HCT116 (cell line): ENCODE results near the gene TMUB1. TPM values are rescaled to one million over a fixed set of nuclear protein-coding genes. Genes with fewer than 3 reads are reported as not detected.

Source experiments
- ATAC-seq: fragments of 200-7000 bp; cut with Tn5 transposase; 2 replicates; pipeline ENCODE4 v1.9.1; 2020; ENCODE audit warnings: mild to moderate bottlenecking, moderate library complexity
- BruUV-seq: library from RNA; stranded (reverse); fragments of 400-500 nt; replicated peaks from 2 replicates; lab custom pipeline; 2021; lab: Mats Ljungman, UMichigan
- CTCF ChIA-PET: fragments of 300-600 bp; sonication (Branson Sonifier 250); formaldehyde crosslinking; loops from one replicate; lab custom pipeline; 2021; ENCODE audit warnings: antibody characterized with exemption; lab: Charles Lee
- POLR2A ChIA-PET: fragments of 300-600, 350-600 bp; sonication (Branson Sonifier 250); formaldehyde crosslinking; loops from one replicate; lab custom pipeline; 2021; ENCODE audit warnings: antibody characterized with exemption; lab: Charles Lee
- RAD21 ChIA-PET, 2 experiments: fragments of 300-600 bp; sonication (Branson Sonifier 250); formaldehyde crosslinking; loops; one replicate each; lab custom pipeline; 2023; ENCODE audit warnings: low total read pairs in 2 of 2; ENCODE audit not compliant: uncharacterized antibody in 2 of 2, unreplicated experiment in 2 of 2, low non-redundant PET in 1 of 2; lab: Charles Lee
- DNase-seq: peaks from one replicate; pipeline ENCODE4 v3.0.0-alpha.2; 2010; ENCODE audit warnings: low read depth, low spot score
- H2AFZ ChIP-seq: fragments of 200-600 bp; shearing (Covaris generic), sonication (generic); 2 replicates; pipeline ENCODE4 v1.6.1; 2017; ENCODE audit warnings: low read depth, mixed run types, mixed read lengths, antibody characterized with exemption, low read length; ENCODE audit not compliant: poor library complexity, severe bottlenecking
- H3K27ac ChIP-seq: 2 replicates; pipeline ENCODE4 v1.5.1; 2012; ENCODE audit warnings: low read depth, low read length
- H3K27me3 ChIP-seq: fragments of 200-600 bp; sonication (generic); 2 replicates; pipeline ENCODE4 v1.6.1; 2016; ENCODE audit warnings: mixed run types, low read length, mixed read lengths; ENCODE audit not compliant: insufficient read depth
- H3K36me3 ChIP-seq, 2 experiments: fragments of 200-500 bp in 1 of 2; fragments of 200-600 bp in 1 of 2; sonication (Bioruptor generic) in 1 of 2; sonication (generic) in 1 of 2; 2 replicates each; pipeline versions ENCODE4 v1.5.1 to v1.6.1; 2014 to 2016; ENCODE audit warnings: low read length in 2 of 2, inconsistent platforms in 1 of 2, mixed read lengths in 1 of 2, mixed run types in 1 of 2; ENCODE audit not compliant: insufficient read depth in 2 of 2, control insufficient read depth in 1 of 2
- H3K4me1 ChIP-seq, 2 experiments: fragments of 200-600 bp in 1 of 2; sonication (generic) in 1 of 2; 2 replicates each; pipeline versions ENCODE4 v1.5.1 to v1.6.1; 2012 to 2017; ENCODE audit warnings: low read length in 2 of 2, inconsistent platforms in 1 of 2, mild to moderate bottlenecking in 1 of 2, mixed read lengths in 1 of 2, mixed run types in 1 of 2, moderate library complexity in 1 of 2; ENCODE audit not compliant: insufficient read depth in 2 of 2, control insufficient read depth in 1 of 2
- H3K4me2 ChIP-seq: fragments of 200-600 bp; sonication (generic); 2 replicates; pipeline ENCODE4 v1.6.1; 2017; ENCODE audit warnings: mixed run types, low read length, mixed read lengths
- H3K4me3 ChIP-seq, 2 experiments: fragments of 200-600 bp in 1 of 2; sonication (generic) in 1 of 2; replicated peaks in 1 of 2; 2 replicates each; pipeline ENCODE4 v1.5.1; 2011 to 2016; ENCODE audit warnings: low read length in 2 of 2, control low read depth in 1 of 2, low read depth in 1 of 2, mild to moderate bottlenecking in 1 of 2, mixed read lengths in 1 of 2, mixed run types in 1 of 2
- H3K79me2 ChIP-seq: fragments of 200-600 bp; sonication (generic); 2 replicates; pipeline ENCODE4 v1.6.1; 2017; ENCODE audit warnings: mild to moderate bottlenecking, mixed run types, low read length, moderate library complexity, mixed read lengths; ENCODE audit not compliant: insufficient read depth
- H3K9ac ChIP-seq: fragments of 200-600 bp; sonication (generic); 2 replicates; pipeline ENCODE4 v1.6.1; 2016; ENCODE audit warnings: low read length, mixed read lengths
- H3K9me2 ChIP-seq: fragments of 200-600 bp; sonication (generic), shearing (Covaris generic); 2 replicates; pipeline ENCODE4 v1.6.1; 2017; ENCODE audit warnings: mixed run types, mild to moderate bottlenecking, moderate library complexity; ENCODE audit not compliant: insufficient read depth
- H3K9me3 ChIP-seq, 2 experiments: fragments of 200-500 bp in 1 of 2; fragments of 200-600 bp in 1 of 2; sonication (Bioruptor generic) in 1 of 2; sonication (generic) in 1 of 2; 2 replicates each; pipeline ENCODE4 v1.6.1; 2014 to 2017; ENCODE audit warnings: low read length in 2 of 2, mixed read lengths in 2 of 2, inconsistent platforms in 1 of 2, low read depth in 1 of 2, mild to moderate bottlenecking in 1 of 2, mixed run types in 1 of 2, moderate library complexity in 1 of 2; ENCODE audit not compliant: control insufficient read depth in 1 of 2, insufficient read depth in 1 of 2
- H4K20me1 ChIP-seq: fragments of 200-600 bp; sonication (generic), shearing (Covaris generic); 2 replicates; pipeline ENCODE4 v1.6.1; 2017; ENCODE audit warnings: mixed run types, mild to moderate bottlenecking, moderate library complexity; ENCODE audit not compliant: insufficient read depth
- CBX3 ChIP-seq: IDR thresholded peaks from 2 replicates; pipeline ENCODE4 v1.6.1; 2012; ENCODE audit warnings: low read depth
- ELF1 ChIP-seq: IDR thresholded peaks from 2 replicates; pipeline ENCODE4 v1.6.1; 2012; ENCODE audit warnings: low read depth, borderline replicate concordance
- EZH2phosphoT487 ChIP-seq: fragments of 200-600 bp; IDR thresholded peaks from 2 replicates; pipeline ENCODE4 v1.6.1; 2018; ENCODE audit warnings: antibody characterized with exemption, borderline replicate concordance
- JUND ChIP-seq: IDR thresholded peaks from 2 replicates; pipeline ENCODE4 v1.6.1; 2012
- REST ChIP-seq: IDR thresholded peaks from 2 replicates; pipeline ENCODE4 v1.6.1; 2012; ENCODE audit warnings: low read depth
- YY1 ChIP-seq: IDR thresholded peaks from 2 replicates; pipeline ENCODE4 v1.6.1; 2011; ENCODE audit warnings: low read length, low read depth, moderate library complexity, mild to moderate bottlenecking; ENCODE audit not compliant: insufficient replicate concordance; ENCODE audit errors: extremely low read depth
- ZNF274 ChIP-seq: fragments of 200-500 bp; sonication (Bioruptor generic); IDR thresholded peaks from 2 replicates; pipeline ENCODE4 v1.6.1; 2014; ENCODE audit warnings: mild to moderate bottlenecking, low read depth, low read length, inconsistent platforms
- intact Hi-C: fragments of 100-400 bp; cut with micrococcal nuclease; formaldehyde crosslinking; loops from 2 replicates; pipeline ENCODE4 v1.10.0; 2022
- total RNA-seq: library from RNA; stranded (reverse); gene quantifications from one replicate; pipeline ENCODE4 v1.2.1, GENCODE V29; 2021; ENCODE audit not compliant: unreplicated experiment
- TF ChIP-seq, protein P1 (sequence below): IDR thresholded peaks from 2 replicates; pipeline ENCODE4 v1.6.1; 2012
- TF ChIP-seq, protein P2 (sequence below): IDR thresholded peaks from 2 replicates; pipeline ENCODE4 v1.6.1; 2012
- TF ChIP-seq, protein P3 (sequence below): IDR thresholded peaks from 2 replicates; pipeline ENCODE4 v1.6.1; 2011; ENCODE audit warnings: mild to moderate bottlenecking, low read length, moderate library complexity; ENCODE audit not compliant: insufficient replicate concordance; ENCODE audit errors: extremely low read depth
- TF ChIP-seq, protein P4 (sequence below), 3 experiments: fragments of 200-600 bp in 1 of 3; sonication (generic) in 1 of 3; IDR thresholded peaks in 2 of 3; conservative IDR thresholded peaks in 1 of 3; 2 replicates each; pipeline ENCODE4 v1.5.1; 2012 to 2017; ENCODE audit warnings: low read depth in 2 of 3, low read length in 2 of 3, antibody characterized with exemption in 1 of 3, borderline replicate concordance in 1 of 3, control low read depth in 1 of 3, mild to moderate bottlenecking in 1 of 3, mixed read lengths in 1 of 3, mixed run types in 1 of 3, moderate library complexity in 1 of 3; ENCODE audit not compliant: insufficient read depth in 1 of 3

The TMUB1 gene
- total RNA-seq, 1 experiment from 2014 or later, result 75.8 TPM

GRCh38 chr7:151064993-151065392, 18.3 kb downstream of the TMUB1 start:
- Histone ChIP-seq H3K4me1 (peaks cover 15 to 32% of the 10 kb centered on the region in 2 experiments), H3K27me3 (no peaks in the 10 kb centered on the region), H3K36me3 (peaks cover 33 to 40% of the 10 kb centered on the region in 2 experiments), H3K79me2 (peaks cover 75% of the 10 kb centered on the region), H3K9ac (no peak overlapping the region), H2AFZ (no peak overlapping the region), H4K20me1 (no peaks in the 10 kb centered on the region), H3K9me2 (no peaks in the 10 kb centered on the region), H3K4me3 (no peak overlapping the region), H3K27ac (no peak overlapping the region), H3K4me2 (no peak overlapping the region), H3K9me3 (no peaks in the 10 kb centered on the region)
- TF ChIP-seq, protein P1, sequence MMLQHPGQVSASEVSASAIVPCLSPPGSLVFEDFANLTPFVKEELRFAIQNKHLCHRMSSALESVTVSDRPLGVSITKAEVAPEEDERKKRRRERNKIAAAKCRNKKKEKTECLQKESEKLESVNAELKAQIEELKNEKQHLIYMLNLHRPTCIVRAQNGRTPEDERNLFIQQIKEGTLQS, result no peak
- TF ChIP-seq YY1 (no peak), EZH2phosphoT487 (no peak), ELF1 (no peak), JUND (no peak), CBX3 (no peak), REST (no peak), ZNF274 (no peak)
- TF ChIP-seq, protein P2, sequence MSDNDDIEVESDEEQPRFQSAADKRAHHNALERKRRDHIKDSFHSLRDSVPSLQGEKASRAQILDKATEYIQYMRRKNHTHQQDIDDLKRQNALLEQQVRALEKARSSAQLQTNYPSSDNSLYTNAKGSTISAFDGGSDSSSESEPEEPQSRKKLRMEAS, result no peak
- TF ChIP-seq, protein P3, sequence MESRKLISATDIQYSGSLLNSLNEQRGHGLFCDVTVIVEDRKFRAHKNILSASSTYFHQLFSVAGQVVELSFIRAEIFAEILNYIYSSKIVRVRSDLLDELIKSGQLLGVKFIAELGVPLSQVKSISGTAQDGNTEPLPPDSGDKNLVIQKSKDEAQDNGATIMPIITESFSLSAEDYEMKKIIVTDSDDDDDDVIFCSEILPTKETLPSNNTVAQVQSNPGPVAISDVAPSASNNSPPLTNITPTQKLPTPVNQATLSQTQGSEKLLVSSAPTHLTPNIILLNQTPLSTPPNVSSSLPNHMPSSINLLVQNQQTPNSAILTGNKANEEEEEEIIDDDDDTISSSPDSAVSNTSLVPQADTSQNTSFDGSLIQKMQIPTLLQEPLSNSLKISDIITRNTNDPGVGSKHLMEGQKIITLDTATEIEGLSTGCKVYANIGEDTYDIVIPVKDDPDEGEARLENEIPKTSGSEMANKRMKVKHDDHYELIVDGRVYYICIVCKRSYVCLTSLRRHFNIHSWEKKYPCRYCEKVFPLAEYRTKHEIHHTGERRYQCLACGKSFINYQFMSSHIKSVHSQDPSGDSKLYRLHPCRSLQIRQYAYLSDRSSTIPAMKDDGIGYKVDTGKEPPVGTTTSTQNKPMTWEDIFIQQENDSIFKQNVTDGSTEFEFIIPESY, result no peak
- TF ChIP-seq, protein P4, sequence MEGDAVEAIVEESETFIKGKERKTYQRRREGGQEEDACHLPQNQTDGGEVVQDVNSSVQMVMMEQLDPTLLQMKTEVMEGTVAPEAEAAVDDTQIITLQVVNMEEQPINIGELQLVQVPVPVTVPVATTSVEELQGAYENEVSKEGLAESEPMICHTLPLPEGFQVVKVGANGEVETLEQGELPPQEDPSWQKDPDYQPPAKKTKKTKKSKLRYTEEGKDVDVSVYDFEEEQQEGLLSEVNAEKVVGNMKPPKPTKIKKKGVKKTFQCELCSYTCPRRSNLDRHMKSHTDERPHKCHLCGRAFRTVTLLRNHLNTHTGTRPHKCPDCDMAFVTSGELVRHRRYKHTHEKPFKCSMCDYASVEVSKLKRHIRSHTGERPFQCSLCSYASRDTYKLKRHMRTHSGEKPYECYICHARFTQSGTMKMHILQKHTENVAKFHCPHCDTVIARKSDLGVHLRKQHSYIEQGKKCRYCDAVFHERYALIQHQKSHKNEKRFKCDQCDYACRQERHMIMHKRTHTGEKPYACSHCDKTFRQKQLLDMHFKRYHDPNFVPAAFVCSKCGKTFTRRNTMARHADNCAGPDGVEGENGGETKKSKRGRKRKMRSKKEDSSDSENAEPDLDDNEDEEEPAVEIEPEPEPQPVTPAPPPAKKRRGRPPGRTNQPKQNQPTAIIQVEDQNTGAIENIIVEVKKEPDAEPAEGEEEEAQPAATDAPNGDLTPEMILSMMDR (IDR thresholded peaks at IDR 0.05 in 2 of 3, conservative IDR thresholded peaks at IDR 0.05 in 1 of 3; ENCODE audit: borderline replicate concordance in 1 of 3, insufficient read depth in 1 of 3, low read depth in 2 of 3, low read length in 2 of 3), result no peak
- DNase-seq, result no peak
- no TSS peak for BruUV-seq
- ChIA-PET RAD21 (no interaction called here), CTCF (no interaction called here), POLR2A (no interaction called here)
- intact Hi-C loops, result no loop called here
- no peak for ATAC-seq
